Measurements from ENCODE around the gene TMEM154. TPM values are rescaled to one million over a fixed set of nuclear protein-coding genes. Genes with fewer than 3 reads are reported as not detected.

Gene TMEM154
- total RNA-seq, 1 experiment from 2014 or later = 2.6 TPM

- DNase-seq (ENCODE audit: low spot score) = no peak
- POLR2A ChIA-PET (ENCODE audit: low non-redundant PET) = no interaction called here
- no TSS peak for BruUV-seq (replicated peaks)
- TF ChIP-seq EZH2 (IDR thresholded peaks at IDR 0.05; ENCODE audit: borderline replicate concordance, low read depth, low read length, poor library complexity, severe bottlenecking) = no peak
- TF ChIP-seq CTCF (conservative IDR thresholded peaks at IDR 0.05; ENCODE audit: low read depth, low read length) = no peak
- intact Hi-C loops (cut with micrococcal nuclease; ENCODE audit: unreplicated experiment) = no loop called here
- no peaks in the 10 kb centered on the region for H3K9me3 ChIP-seq (ENCODE audit: low read depth, low read length, poor library complexity, severe bottlenecking)
- H3K4me3 ChIP-seq (ENCODE audit: low read depth, low read length, poor library complexity, severe bottlenecking) = no peak overlapping the region
- H3K27ac ChIP-seq (ENCODE audit: low read depth, low read length, poor library complexity, severe bottlenecking) = no peak overlapping the region
- H3K27me3 ChIP-seq (replicated peaks; ENCODE audit: insufficient read depth, low read depth, low read length, poor library complexity) = no peaks in the 10 kb centered on the region
- no peaks in the 10 kb centered on the region for H3K36me3 ChIP-seq (ENCODE audit: insufficient read depth, low read length, poor library complexity, severe bottlenecking)
- CTCF ChIA-PET = no interaction called here
- H3K4me1 ChIP-seq (ENCODE audit: insufficient read depth, low read length, poor library complexity, severe bottlenecking) = no peaks in the 10 kb centered on the region
Observed at GRCh38 chr4:152578670-152579069, 101.1 kb downstream of the TMEM154 start.

- Histone ChIP-seq H3K27me3 (replicated peaks; ENCODE audit: insufficient read depth, low read depth, low read length, poor library complexity) (no peaks in the 10 kb centered on the region), H3K4me1 (ENCODE audit: insufficient read depth, low read length, poor library complexity, severe bottlenecking) (no peaks in the 10 kb centered on the region), H3K36me3 (ENCODE audit: insufficient read depth, low read length, poor library complexity, severe bottlenecking) (no peaks in the 10 kb centered on the region), H3K27ac (ENCODE audit: low read depth, low read length, poor library complexity, severe bottlenecking) (no peak overlapping the region), H3K9me3 (ENCODE audit: low read depth, low read length, poor library complexity, severe bottlenecking) (no peaks in the 10 kb centered on the region), H3K4me3 (ENCODE audit: low read depth, low read length, poor library complexity, severe bottlenecking) (no peak overlapping the region)
- ChIA-PET POLR2A (ENCODE audit: low non-redundant PET) (interaction anchor here (0.7 kb wide), 1 partner anchor 405 kb away, joined by 3 read pairs; no protein-coding TSS in a partner anchor), CTCF (no interaction called here)
- DNase-seq (ENCODE audit: low spot score) = no peak
- no TSS peak for BruUV-seq (replicated peaks)
- intact Hi-C loops (cut with micrococcal nuclease; ENCODE audit: unreplicated experiment) = no loop called here
- TF ChIP-seq CTCF (conservative IDR thresholded peaks at IDR 0.05; ENCODE audit: low read depth, low read length) (no peak), EZH2 (IDR thresholded peaks at IDR 0.05; ENCODE audit: borderline replicate concordance, low read depth, low read length, poor library complexity, severe bottlenecking) (no peak)
Observed at GRCh38 chr4:152577708-152578396, 101.9 kb downstream of the TMEM154 start.

GRCh38 chr4:152575533-152575932, 104.3 kb downstream of the TMEM154 start:
- H3K36me3 ChIP-seq (ENCODE audit: insufficient read depth, low read length, poor library complexity, severe bottlenecking) = no peaks in the 10 kb centered on the region
- H3K4me1 ChIP-seq (ENCODE audit: insufficient read depth, low read length, poor library complexity, severe bottlenecking) = no peaks in the 10 kb centered on the region
- no peaks in the 10 kb centered on the region for H3K9me3 ChIP-seq (ENCODE audit: low read depth, low read length, poor library complexity, severe bottlenecking)
- BruUV-seq (replicated peaks) = no TSS peak
- CTCF ChIA-PET = no interaction called here
- intact Hi-C loops (cut with micrococcal nuclease; ENCODE audit: unreplicated experiment) = no loop called here
- no peaks in the 10 kb centered on the region for H3K27me3 ChIP-seq (replicated peaks; ENCODE audit: insufficient read depth, low read depth, low read length, poor library complexity)
- DNase-seq (ENCODE audit: low spot score) = no peak
- H3K4me3 ChIP-seq (ENCODE audit: low read depth, low read length, poor library complexity, severe bottlenecking) = no peak overlapping the region
- no peak overlapping the region for H3K27ac ChIP-seq (ENCODE audit: low read depth, low read length, poor library complexity, severe bottlenecking)
- POLR2A ChIA-PET (ENCODE audit: low non-redundant PET) = no interaction called here
- TF ChIP-seq EZH2 (IDR thresholded peaks at IDR 0.05; ENCODE audit: borderline replicate concordance, low read depth, low read length, poor library complexity, severe bottlenecking) = no peak
- TF ChIP-seq CTCF (conservative IDR thresholded peaks at IDR 0.05; ENCODE audit: low read depth, low read length) = no peak

Measured in A673 (cell line).